Activated T-helper 17 cell treated with anti-CD3 and anti-CD28 coated beads, Interleukin-2, amount 50 U/mL, for 72 hours (primary cell): ENCODE measurements around the gene LASP1NB. TPM values are rescaled to one million over a fixed set of nuclear protein-coding genes. Genes with fewer than 3 reads are reported as not detected.
A peak's percentile ranks its signal among the peaks of the same experiment; 100 is the strongest.
"Not testable (repeated sequence)": the region's sequence is repeated elsewhere in the genome, so short reads cannot be mapped to it uniquely, and the experiment has no call there.

ENCODE experiments used
- ATAC-seq: fragments of 150-1000 bp; cut with Tn5 transposase; replicated peaks from 2 replicates; pipeline ENCODE4 v1.10.0; 2021; ENCODE audit warnings: mild to moderate bottlenecking, moderate library complexity
- H3K27ac Mint-ChIP-seq: one replicate; pipeline ENCODE4 v1.8.0; 2022; ENCODE audit warnings: mixed read lengths
- H3K27me3 Mint-ChIP-seq: one replicate; pipeline ENCODE4 v1.8.0; 2022; ENCODE audit warnings: mixed read lengths
- H3K36me3 Mint-ChIP-seq: one replicate; pipeline ENCODE4 v1.8.0; 2022; ENCODE audit warnings: low read depth, mild to moderate bottlenecking, mixed read lengths
- H3K4me1 Mint-ChIP-seq: one replicate; pipeline ENCODE4 v1.8.0; 2022; ENCODE audit warnings: mixed read lengths
- H3K4me3 Mint-ChIP-seq: one replicate; pipeline ENCODE4 v1.8.0; 2022; ENCODE audit warnings: mild to moderate bottlenecking, mixed read lengths
- H3K9me3 Mint-ChIP-seq: one replicate; pipeline ENCODE4 v1.8.0; 2022; ENCODE audit warnings: mixed read lengths
- total RNA-seq, 2 donors: library from RNA; stranded (reverse); gene quantifications; one replicate each; pipeline ENCODE4 v1.2.3, GENCODE V29; 2022

The LASP1NB gene

GRCh38 chr17:38953800-38954199 is 28.4 kb downstream of the LASP1NB start:
- not testable (repeated sequence) for H3K36me3 Mint-ChIP-seq, H3K4me1 Mint-ChIP-seq, H3K9me3 Mint-ChIP-seq, H3K27me3 Mint-ChIP-seq, H3K27ac Mint-ChIP-seq, H3K4me3 Mint-ChIP-seq, ATAC-seq

- Mint-ChIP-seq H3K4me3 (no peak overlapping the region), H3K9me3 (no peaks in the 10 kb centered on the region), H3K4me1 (no peaks in the 10 kb centered on the region), H3K27ac (no peak overlapping the region), H3K36me3 (no peaks in the 10 kb centered on the region), H3K27me3 (no peaks in the 10 kb centered on the region)
- no peak for ATAC-seq
These were observed 32.9 kb downstream of the LASP1NB start for GRCh38 chr17:38958326-38958725.

GRCh38 chr17:38958756-38959155 is 33.3 kb downstream of the LASP1NB start:
- H3K4me1 Mint-ChIP-seq: no peaks in the 10 kb centered on the region
- no peak for ATAC-seq
- no peaks in the 10 kb centered on the region for H3K36me3 Mint-ChIP-seq
- no peak overlapping the region for H3K27ac Mint-ChIP-seq
- H3K4me3 Mint-ChIP-seq: no peak overlapping the region
- H3K9me3 Mint-ChIP-seq: no peaks in the 10 kb centered on the region
- no peaks in the 10 kb centered on the region for H3K27me3 Mint-ChIP-seq

GRCh38 chr17:38959508-38959907 is 34.1 kb downstream of the LASP1NB start:
- Mint-ChIP-seq H3K4me3 (no peak overlapping the region), H3K27ac (no peak overlapping the region), H3K27me3 (no peaks in the 10 kb centered on the region), H3K4me1 (no peaks in the 10 kb centered on the region), H3K9me3 (no peaks in the 10 kb centered on the region), H3K36me3 (no peaks in the 10 kb centered on the region)
- no peak for ATAC-seq

GRCh38 chr17:38960402-38960801 is 35.0 kb downstream of the LASP1NB start:
- H3K27ac Mint-ChIP-seq: no peak overlapping the region
- no peaks in the 10 kb centered on the region for H3K9me3 Mint-ChIP-seq
- no peaks in the 10 kb centered on the region for H3K36me3 Mint-ChIP-seq
- no peak for ATAC-seq
- H3K4me1 Mint-ChIP-seq: no peaks in the 10 kb centered on the region
- H3K27me3 Mint-ChIP-seq: no peaks in the 10 kb centered on the region
- H3K4me3 Mint-ChIP-seq: peak overlapping the region; percentile 40

- H3K27ac Mint-ChIP-seq: no peak overlapping the region
- H3K27me3 Mint-ChIP-seq: no peaks in the 10 kb centered on the region
- H3K9me3 Mint-ChIP-seq: no peaks in the 10 kb centered on the region
- H3K36me3 Mint-ChIP-seq: no peaks in the 10 kb centered on the region
- no peaks in the 10 kb centered on the region for H3K4me1 Mint-ChIP-seq
- peak overlapping the region; percentile 40 for H3K4me3 Mint-ChIP-seq
- no peak for ATAC-seq
These were observed 36.0 kb downstream of the LASP1NB start for GRCh38 chr17:38961413-38961812.

GRCh38 chr17:38967290-38967738 is 41.9 kb downstream of the LASP1NB start, which contains the start of gene FBXO47:
Gene FBXO47, minus strand, starts transcription at chr17:38967403. Its CDS starts 4,378 bp downstream, at chr17:38963025.
- Mint-ChIP-seq H3K4me1 (peaks cover 5% of the 10 kb centered on the region), H3K9me3 (no peaks in the 10 kb centered on the region), H3K4me3 (peak within 1 kb of the TSS; percentile 83), H3K36me3 (no peaks in the 10 kb centered on the region), H3K27me3 (no peaks in the 10 kb centered on the region), H3K27ac (peak within 1 kb of the TSS; percentile 90)
- ATAC-seq: peak; percentile 99

- no peak overlapping the region for H3K4me3 Mint-ChIP-seq
- H3K4me1 Mint-ChIP-seq: peaks cover 5% of the 10 kb centered on the region
- H3K27me3 Mint-ChIP-seq: no peaks in the 10 kb centered on the region
- no peaks in the 10 kb centered on the region for H3K9me3 Mint-ChIP-seq
- H3K36me3 Mint-ChIP-seq: no peaks in the 10 kb centered on the region
- H3K27ac Mint-ChIP-seq: no peak overlapping the region
- ATAC-seq: no peak
These were observed 43.9 kb downstream of the LASP1NB start for GRCh38 chr17:38969281-38969680.

GRCh38 chr17:38970128-38970527 is 44.7 kb downstream of the LASP1NB start:
- Mint-ChIP-seq H3K36me3 (no peaks in the 10 kb centered on the region), H3K4me3 (no peak overlapping the region), H3K27me3 (no peaks in the 10 kb centered on the region)

GRCh38 chr17:38970804-38971203 is 45.4 kb downstream of the LASP1NB start:
- no peak for ATAC-seq
- Mint-ChIP-seq H3K36me3 (no peaks in the 10 kb centered on the region), H3K27me3 (no peaks in the 10 kb centered on the region), H3K4me3 (no peak overlapping the region), H3K4me1 (peaks cover 5% of the 10 kb centered on the region), H3K27ac (no peak overlapping the region), H3K9me3 (no peaks in the 10 kb centered on the region)

More at GRCh38 chr17:38970128-38970527, 44.7 kb downstream of the LASP1NB start:
- no peak overlapping the region for H3K27ac Mint-ChIP-seq
- H3K4me1 Mint-ChIP-seq: peaks cover 5% of the 10 kb centered on the region
- ATAC-seq: no peak
- no peaks in the 10 kb centered on the region for H3K9me3 Mint-ChIP-seq

- H3K9me3 Mint-ChIP-seq, H3K4me3 Mint-ChIP-seq, H3K36me3 Mint-ChIP-seq, H3K27ac Mint-ChIP-seq, H3K27me3 Mint-ChIP-seq, H3K4me1 Mint-ChIP-seq: not testable (repeated sequence)
- ATAC-seq: peak; percentile 38
These were observed 50.8 kb downstream of the LASP1NB start for GRCh38 chr17:38976187-38976551.

- Mint-ChIP-seq H3K27ac (no peak overlapping the region), H3K9me3 (no peaks in the 10 kb centered on the region)
- ATAC-seq: no peak
These were observed 52.8 kb downstream of the LASP1NB start for GRCh38 chr17:38978180-38978579.

More at GRCh38 chr17:38978180-38978579, 52.8 kb downstream of the LASP1NB start:
- H3K36me3 Mint-ChIP-seq: no peaks in the 10 kb centered on the region
- H3K27me3 Mint-ChIP-seq: no peaks in the 10 kb centered on the region
- no peak overlapping the region for H3K4me3 Mint-ChIP-seq
- H3K4me1 Mint-ChIP-seq: no peaks in the 10 kb centered on the region

Other genes with a start within 250 kb of the LASP1NB start
- gene MLLT6, start 220.3 kb upstream of the LASP1NB start, total RNA-seq: 100 to 1,000 TPM; 232 to 395 TPM
- gene CISD3, start 195.3 kb upstream of the LASP1NB start, total RNA-seq: 10 to 100 TPM; 36.1 to 57.3 TPM
- 1 to 10 TPM; 1.6 to 4.3 TPM for gene PCGF2, start 177.3 kb upstream of the LASP1NB start, total RNA-seq
- 100 to 1,000 TPM; 235 to 375 TPM for gene PSMB3, start 172.9 kb upstream of the LASP1NB start, total RNA-seq
- 10 to 100 TPM; 37.1 to 43.8 TPM for gene PIP4K2B, start 126.1 kb upstream of the LASP1NB start, total RNA-seq
- 10 to 100 TPM; 28.1 to 37.1 TPM for gene CWC25, start 100.3 kb upstream of the LASP1NB start, total RNA-seq
- gene RPL23, start 71.9 kb upstream of the LASP1NB start, total RNA-seq: 1,000 to 10,000 TPM; 1,686 to 2,077 TPM
- 100 to 1,000 TPM; 116 to 172 TPM for gene LASP1, start 55.6 kb upstream of the LASP1NB start, total RNA-seq
- gene FBXO47, start 41.8 kb downstream of the LASP1NB start, total RNA-seq: not detected
- 1 to 10 TPM in 1 of 2 donors, under 1 TPM in 1; 0.41 to 2.1 TPM for gene PLXDC1, start 226.0 kb downstream of the LASP1NB start, total RNA-seq
- not detected for gene ARL5C, start 240.5 kb downstream of the LASP1NB start, total RNA-seq